Suppressor macrophage (primary cell): ENCODE measurements around the gene PHAF1.

ENCODE experiments used
- DNase-seq, 4 experiments: peaks; one replicate each; pipeline ENCODE4 v3.0.0-alpha.2; 2020 to 2022

Gene PHAF1

DNA sequence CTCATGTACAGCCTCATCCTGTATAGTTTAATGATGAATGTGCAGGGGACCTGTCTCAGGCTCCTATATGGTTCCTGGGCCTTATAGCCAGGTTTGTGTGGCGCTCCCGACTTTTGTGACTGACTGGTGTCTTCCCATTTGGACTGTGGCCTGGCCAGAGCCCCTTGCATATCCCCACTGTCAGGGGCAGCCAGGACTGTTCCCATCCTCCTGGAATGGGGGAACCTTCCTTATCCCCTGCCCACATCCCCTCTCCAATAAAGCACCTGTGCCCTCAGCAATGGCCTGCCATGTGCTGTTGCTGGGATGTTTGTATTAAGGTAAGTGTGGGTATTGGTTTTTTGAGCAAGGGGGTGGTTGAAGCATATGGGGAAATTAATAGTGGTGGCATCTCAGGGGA is 38.5 kb downstream of the PHAF1 start:
- DNase-seq = no peak

DNA sequence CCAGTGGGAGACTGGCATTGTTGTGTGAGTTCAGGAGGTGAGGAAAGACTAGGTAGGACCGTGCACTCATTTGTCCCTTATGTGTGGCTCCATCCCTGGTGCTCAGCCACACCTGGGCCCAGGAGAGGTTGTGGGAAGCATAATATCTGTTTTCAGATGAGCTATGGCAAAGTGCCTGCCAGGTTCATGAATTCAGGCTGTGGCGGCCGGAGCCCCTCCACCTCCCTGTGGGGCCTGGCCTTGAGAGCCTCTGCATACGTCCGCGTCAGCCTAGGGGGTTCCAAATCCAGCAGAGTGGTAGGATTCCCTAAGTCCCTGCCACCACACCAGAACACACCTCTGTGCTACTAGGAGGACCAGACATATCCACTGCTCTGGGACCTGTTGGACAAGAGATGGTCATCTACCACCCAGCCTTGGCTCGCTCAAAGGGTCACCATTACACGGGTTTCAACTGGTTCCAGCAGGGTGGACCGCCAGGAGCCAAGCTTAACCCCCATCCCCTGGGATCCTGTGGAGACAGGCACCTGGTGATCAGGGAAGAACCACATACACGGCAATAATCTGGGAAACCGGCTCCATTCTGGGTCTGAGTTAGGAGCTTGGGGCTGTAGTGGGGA is 39.0 kb downstream of the PHAF1 start:
- DNase-seq = no peak

DNA sequence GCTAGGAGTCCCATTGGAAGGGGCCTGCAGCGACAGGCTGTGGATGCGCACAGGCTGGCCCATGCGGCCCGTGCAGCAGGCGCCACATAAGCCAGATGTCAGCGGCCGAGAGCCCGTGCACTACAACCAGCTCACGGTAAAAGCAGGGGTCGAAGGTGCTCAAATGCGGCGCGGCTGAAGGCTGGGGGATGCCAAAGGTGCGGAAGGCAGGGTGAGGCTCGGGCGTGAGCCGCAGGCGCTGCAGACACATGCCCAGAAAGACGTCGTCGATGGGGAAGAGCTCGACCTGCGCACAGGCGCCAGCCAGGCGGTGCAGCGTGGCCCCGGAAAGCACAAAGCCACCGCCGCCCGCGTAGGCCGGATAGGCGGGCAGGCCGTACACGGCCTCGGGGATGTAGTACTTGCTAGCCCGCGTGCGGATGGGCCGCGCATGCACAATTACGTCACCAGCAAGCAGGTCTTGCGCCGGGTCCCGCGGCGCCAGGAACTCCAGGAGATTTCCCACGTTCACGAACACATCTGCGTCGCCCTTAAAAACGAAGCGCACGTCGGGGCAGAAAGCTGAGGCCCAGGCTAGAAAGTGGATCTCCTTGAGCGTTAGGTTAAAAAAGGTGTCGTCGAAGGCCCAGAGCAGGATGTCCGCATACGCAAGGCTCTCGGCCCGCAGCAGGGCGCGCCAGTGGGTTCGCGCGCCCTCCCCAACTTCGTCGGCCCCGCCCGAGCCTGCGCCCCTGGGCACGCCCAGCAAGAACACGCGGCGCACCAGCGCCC is 39.7 kb downstream of the PHAF1 start:
- DNase-seq = no peak

DNA sequence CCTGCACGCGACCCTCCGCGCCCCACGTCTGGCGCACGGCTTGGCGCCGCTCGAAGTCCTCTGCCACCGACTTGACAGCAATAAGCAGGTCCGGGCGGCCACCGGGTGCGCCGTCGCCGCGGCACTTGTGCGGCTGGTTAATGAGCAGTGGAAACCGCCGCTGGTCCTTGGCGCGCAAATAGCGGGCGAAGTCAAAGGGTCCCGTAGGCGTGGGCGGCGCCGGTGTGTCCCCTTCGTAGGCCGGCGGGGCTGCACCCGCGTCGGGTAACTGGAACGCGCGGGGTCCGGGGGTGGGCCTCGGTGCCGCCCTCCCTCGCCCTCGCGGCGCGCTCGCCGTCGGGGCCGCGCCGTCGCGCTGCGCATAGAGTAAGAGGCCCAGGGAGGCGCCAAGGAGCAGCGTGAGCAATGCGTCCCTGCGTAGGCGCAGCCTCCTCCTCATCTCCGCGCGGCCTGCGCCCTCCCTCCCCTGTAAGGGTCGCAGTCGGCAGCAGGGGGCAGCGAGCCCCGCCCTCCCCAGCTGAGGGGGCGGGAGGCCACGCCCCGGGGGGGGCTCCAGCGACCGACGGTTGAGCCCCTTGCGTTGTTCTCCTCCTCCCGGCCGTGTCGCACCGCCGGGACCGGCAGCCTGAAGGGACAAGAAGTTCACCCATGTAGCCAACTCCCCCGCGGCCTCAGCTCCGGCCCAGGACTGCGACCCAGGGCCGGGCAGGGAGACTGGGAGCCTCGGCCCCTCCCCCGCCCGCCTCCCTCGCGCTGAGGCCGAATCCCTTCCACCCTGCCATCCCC is 40.5 kb downstream of the PHAF1 start:
- DNase-seq = peak in 3 of 4 experiments; percentile 45 to 70 (median 61)

DNA sequence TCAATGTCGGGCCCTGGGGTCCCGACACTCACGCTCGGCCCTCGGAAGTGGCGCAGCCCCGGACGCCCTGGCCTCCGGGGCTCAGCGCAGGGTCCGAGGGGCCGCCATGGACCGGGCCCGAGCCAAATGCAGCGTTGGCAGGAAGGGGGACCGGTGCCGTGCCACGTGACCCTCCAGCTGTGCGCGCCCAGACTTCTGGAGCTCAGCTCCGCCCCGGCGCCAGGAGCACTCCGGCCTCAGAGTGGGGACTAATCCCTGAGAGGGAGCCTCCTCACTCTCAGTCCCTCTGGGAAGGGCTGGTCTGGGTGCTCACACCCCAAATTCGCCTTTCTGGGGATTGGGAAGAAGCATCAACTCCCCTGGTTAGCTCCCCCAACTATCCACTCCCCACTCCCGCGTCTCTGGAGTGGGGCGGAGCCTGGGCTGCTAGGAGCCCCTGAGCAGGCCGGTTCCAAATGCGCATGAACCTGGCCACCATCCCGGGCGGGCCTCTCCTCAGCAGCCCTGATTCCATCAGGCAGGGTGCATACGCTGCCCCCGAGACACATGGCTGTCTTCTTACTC is 41.2 kb downstream of the PHAF1 start, which contains the start of gene B3GNT9:
TSS of gene B3GNT9 (minus strand) at position 166 of the 564 bp plus-strand sequence. CDS start 513 bp downstream, outside the sequence.
- DNase-seq = peak in 3 of 4 experiments; percentile 38 to 53 (median 43)

DNA sequence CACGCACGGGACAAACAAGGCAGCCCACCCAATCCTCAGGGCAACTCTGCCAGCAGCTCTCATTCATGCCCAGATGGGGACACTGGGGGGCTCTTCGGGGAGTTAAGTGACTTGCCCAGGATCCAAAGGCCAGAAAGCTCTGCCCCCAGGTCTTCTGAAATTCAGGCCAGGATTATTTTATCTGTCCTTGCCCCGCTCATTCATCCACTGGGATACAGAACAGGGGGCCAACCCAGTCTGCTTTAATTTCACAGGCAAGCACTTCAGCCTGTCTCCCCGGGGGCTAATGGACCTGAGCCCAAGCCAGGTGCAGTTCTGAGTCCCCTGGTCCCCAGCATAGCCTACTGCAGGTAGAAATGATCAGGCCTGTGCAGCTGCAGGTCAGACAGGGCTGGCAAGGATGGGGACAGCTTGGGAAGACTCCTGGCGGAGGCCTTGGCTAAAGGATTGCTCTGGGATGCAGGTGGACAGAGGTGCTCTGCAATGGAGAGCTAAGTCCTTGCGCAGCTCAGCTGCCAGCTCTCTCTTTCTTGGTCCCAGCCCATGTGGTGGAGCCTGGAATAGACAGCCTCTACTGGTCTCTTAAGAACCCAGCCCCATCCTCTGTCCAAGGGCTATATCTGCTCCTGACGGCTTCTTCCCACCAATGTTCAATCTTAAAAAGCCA is 41.8 kb downstream of the PHAF1 start:
- DNase-seq = peak in 1 of 4 experiments; percentile 17

DNA sequence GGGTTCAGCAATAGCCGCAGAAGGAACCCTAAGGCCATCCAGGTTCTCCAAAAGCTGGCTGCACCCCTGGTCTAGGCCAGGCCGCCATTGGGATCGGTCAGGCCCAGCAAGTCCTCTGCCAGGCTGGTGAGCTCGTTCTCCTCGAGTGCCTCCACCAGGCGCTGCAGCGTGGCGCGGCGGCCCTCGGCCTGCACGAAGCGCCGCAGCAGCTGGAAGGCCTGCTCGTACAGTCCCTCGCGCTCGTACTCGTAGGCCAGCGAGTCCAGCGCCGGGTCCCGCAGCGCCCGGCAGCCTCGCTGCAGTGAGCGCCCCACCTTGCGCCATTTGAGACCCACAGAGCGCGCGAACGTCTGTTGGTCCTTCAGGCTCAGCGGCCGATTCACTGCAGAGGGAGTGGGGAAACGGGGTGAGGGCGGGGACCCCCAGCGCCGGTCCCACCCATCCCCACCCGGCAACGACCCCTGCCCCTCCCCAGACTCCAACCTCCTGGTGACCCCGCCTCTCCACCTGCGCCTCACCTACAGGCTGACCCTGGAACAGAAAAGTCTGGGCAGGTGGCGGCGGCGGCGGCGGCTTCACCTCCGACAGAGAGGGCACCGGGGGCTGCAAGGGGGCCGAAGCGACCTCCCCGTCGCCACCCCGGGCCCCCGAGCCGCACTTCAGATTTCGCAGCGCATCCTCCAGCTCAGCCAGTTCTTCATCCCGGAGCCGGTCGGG is 45.0 kb downstream of the PHAF1 start:
- no peak for DNase-seq

DNA sequence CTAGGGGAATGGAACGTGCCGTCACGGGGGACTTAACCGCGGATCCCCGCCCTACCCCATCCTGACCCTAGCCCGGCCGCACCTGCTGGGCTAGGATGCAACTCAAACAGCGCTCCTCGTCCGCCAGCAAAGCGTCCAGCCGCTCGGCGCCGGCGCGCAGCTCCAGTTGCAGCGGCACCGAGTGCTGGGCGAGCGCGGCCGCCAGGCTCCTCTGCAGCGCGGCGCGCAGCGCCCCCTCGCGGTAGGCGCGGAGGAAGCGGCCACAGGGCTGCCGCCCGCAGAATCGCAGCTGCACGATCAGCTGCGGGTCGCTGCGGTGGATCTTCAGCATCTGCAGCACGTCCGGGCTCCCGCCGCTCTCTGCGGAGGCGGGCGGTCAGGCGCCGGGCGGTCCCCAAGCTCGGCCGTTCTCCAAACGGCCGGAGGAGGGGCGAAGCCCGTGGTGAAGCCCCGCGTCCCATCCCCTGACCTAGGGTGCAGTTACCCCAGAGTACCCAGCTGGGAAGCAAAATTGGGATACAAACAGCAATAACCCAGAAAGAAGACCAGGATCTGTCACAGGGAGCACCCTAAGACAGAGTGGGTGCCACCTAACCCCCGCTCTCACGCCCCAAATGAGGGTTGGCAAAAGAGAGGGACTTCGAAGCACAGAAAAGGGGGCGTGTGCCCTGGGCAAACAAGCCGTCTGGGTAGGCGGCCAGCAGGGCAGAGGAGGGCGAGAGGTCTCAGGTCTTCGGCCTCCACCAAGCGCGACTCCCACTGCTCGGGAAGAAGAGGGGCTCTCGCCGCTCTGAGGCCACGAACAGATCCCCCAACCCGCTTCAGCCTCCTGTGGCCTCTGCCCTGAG is 45.8 kb downstream of the PHAF1 start:
- DNase-seq = peak; percentile 82 to 94 (median 90)

DNA sequence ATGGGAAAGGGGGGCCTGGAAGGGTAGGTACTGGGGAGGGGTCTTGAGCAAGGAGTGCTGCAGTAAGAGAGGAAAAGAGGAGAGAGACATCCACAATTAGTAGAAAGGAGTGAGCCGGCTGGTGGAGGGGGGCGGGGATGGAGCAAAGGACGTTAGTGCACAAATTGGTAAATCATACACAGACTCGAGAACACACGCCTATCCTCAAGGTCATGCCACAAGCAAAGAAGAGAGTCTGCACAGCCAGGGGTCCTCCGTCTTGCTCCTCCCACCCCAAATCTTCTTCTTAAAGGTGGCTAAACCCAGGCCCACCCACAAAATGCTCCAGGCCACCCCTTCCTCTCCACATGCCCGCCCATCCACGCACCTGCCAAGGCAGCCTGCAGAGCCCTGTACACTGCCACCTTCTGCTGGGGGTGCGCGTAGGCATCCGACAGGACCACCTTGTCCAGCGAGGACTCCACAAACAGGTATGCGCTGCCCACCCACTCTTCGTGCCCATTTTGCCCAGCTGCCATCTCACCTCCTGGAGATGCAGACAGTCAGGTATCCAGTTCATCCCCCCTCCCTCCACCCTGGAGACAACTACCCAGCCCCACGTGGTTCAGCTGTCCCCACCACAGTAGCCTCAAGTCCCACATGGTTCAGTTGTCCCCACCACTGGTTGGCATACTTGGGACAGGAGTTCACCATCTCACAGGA is 46.6 kb downstream of the PHAF1 start:
- no peak for DNase-seq

DNA sequence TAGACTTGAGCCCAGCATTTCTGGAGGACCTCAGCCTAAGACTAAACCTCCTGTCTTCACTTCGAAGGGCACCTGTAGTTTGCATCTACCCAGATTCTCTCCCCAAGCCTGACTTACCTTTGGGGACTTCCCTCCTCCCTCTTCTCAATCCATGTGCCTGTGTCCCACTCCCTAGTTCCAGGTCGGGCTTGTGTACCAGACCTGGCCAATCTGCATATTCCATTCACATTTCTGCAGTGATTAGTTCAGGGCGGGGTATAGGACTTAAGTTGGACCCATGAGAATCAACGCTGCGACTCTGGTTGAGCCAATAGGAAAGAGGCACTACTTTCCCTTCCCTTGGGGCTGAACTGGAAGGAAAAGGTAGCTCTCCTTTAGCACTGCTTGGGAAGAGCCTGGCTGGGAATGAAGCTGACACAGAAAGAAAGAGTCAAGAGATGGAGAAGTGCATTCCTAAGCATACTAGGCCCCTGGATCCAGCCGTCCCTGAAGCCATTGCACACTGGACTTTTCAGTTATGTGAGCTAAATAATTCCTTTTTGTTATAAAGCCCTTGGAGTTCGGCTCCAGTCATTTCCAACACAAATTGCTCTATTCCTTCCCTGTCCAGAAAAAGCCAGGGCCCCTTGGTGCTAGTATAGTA is 47.5 kb downstream of the PHAF1 start:
- no peak for DNase-seq

DNA sequence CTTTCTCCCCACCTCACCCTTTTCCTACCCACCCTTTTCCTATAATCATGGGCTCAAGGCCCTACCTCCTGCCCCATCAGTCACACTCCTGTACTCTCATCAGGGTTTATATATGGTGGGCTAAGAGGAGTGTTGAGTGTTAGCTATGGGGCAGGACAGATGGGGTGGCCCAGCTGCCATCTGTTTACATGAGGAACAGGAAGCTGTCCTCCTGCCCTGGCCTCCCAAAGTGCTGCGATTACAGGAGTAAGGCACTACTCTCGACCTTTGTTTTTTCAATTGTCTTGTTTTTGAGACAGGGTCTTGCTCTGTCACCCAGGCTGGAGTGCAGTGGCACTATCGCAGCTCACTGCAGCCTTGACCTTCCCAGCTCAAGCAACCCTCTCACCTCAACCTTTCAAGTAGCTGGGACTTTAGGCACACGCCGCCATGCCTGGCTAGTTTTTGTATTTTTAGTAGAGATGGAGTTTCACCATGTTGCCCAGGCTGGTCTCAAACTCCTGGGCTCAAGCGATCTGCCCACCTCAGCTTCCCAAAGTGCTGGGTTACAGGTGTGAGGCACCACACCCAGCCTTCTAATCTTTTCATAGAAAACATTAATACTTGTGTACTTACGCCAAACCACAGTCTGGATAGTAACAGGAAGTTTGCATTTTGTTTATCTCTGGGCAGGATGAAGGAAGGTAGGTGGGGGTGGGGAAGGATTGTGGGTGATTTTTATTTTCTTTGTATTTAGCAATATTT is 48.3 kb downstream of the PHAF1 start:
- no peak for DNase-seq

DNA sequence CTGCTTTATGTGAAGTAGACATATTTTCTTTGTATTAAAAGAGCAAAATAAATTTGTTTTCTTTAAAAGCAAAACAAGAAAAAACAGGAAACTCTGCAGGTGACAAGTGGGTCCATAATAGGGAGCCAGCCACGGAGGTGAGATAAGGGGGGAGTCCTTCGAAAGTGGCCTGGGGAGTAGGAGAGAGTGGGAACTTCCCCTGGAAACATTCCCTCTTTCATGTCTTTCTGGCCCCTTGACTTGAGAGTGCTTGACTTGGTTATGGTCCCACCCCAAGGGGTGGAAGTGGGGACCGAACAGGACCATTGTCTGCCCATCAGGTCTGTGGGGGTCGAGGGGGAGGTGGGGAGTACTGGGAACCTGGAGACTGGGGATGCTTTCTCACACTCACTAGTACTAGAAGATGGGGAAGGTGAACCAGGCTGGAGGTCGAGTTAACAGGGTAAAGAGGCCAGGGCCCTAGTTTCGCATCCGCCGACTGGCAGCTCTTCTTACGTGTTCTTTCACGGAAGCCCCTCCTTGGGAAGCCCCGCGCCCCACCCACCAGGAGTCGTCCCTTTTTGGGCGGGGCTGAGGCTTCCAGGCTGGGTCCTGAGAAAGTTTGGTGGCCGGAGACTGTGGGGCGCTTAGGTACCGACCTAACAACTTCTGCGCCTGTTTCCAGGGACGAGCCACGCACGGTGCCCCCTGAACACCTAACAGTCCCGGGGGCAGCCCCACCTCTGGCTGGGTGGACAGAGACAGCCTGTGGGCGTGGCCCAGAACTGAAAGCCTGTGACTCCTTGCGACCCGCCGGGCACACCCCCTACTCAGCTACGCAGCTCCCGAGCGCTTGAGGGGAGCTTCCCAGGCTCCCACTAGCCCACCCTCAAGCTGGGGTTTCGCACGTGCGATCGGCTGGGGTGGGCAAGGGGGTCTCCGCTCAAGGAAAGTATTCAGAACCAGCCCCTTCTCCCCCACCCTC is 49.2 kb downstream of the PHAF1 start:
- DNase-seq = peak; percentile 42 to 77 (median 68)

DNA sequence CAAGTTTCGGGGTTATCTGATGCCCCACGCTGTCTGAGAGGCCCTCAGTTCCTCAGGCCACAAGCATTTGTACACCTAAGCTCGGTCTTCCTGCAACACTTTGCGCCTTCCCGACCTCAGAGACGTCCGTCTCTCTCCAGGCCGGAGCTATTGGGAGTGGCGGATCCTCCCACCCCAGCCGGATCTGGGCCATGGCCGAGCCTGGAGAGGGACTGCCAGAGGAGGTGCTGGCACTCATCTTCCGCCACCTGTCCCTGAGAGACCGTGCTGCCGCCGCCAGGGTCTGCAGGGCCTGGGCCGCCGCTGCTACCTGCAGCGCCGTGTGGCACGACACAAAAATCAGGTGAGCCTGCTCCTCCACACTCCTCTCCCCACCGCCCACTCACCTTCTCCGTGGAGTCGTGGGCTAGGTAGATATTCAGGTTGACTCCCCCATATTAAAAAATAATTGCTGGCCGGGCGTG is 51.9 kb downstream of the PHAF1 start:
- no peak for DNase-seq

DNA sequence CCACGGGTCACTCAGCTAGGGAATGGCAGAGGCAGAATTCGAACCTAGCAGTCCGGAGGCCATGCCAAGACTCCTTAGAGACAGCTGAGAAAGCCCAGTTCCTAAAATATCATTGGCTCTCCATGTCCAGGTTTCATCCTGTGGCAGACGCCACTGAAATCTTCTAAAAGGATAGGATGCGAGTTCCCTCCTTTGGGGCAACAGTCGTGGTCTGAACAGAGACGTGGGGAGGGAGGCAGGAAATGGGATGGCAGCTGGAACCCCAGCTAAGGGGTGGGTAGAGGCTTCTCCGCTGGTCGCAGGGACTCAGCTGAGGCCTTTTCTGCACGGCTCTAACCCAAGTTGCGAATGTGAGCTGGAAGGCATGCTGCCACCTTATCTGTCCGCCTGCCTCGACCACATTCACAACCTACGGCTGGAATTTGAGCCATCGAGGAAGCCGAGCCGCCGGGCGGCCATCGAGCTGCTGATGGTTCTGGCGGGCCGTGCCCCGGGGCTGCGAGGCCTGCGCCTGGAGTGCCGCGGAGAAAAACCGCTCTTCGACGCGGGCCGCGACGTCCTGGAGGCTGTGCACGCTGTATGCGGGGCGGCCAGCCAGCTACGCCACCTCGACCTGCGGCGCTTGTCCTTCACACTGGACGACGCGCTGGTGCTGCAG is 52.9 kb downstream of the PHAF1 start:
- DNase-seq = peak in 3 of 4 experiments; percentile 51 to 56 (median 52)

DNA sequence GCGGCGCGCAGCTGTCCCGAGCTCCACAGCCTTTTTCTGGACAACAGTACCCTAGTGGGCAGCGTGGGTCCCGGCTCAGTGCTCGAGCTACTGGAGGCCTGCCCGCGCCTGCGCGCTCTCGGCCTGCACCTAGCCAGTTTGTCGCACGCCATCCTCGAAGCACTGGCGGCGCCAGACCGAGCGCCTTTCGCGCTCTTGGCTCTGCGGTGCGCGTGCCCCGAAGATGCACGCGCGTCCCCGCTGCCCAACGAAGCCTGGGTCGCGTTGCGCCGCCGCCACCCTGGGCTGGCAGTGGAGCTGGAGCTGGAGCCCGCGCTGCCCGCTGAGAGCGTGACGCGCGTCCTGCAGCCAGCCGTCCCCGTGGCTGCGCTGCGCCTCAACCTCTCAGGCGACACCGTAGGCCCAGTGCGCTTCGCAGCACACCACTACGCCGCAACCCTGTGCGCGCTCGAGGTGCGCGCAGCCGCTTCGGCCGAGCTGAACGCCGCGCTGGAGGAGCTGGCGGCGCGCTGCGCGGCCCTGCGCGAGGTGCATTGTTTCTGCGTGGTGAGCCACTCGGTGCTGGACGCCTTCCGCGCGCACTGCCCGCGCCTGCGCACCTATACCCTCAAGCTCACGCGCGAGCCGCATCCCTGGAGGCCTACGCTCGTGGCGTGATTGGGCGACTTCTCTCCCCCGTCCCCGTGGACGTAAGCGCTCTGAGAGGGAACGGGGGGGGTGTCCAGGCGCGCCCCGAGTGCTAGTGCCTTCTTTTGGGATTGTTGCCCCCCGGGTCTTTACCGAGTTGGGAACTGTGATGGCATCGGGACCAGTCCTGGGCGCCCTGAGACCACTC is 53.6 kb downstream of the PHAF1 start:
- peak in 3 of 4 experiments; percentile 50 to 71 (median 60) for DNase-seq
